HL-60 (cell line): ENCODE data around the gene DGCR8.

Experiments used
- DNase-seq, 2 experiments: peaks; one replicate each; pipeline ENCODE4 v3.0.0-alpha.2; 2010 to 2020; ENCODE audit warnings: low read depth in 1 of 2, low spot score in 1 of 2
- H3K27ac ChIP-seq: fragments of 250-450 bp; sonication (Bioruptor Pico); replicated peaks from 2 replicates; pipeline ENCODE4 v1.5.1; 2020; ENCODE audit warnings: mild to moderate bottlenecking, moderate library complexity
- H3K27me3 ChIP-seq: fragments of 250-450 bp; sonication (Bioruptor Pico); 2 replicates; pipeline ENCODE4 v1.5.1; 2021; ENCODE audit warnings: mild to moderate bottlenecking, moderate library complexity; ENCODE audit not compliant: insufficient read depth, poor library complexity, severe bottlenecking
- H3K4me3 ChIP-seq: replicated peaks from 2 replicates; pipeline ENCODE4 v1.5.1; 2011; ENCODE audit warnings: mild to moderate bottlenecking, control low read depth, low read length; ENCODE audit not compliant: insufficient read depth
- GABPA ChIP-seq: IDR thresholded peaks from 2 replicates; pipeline ENCODE4 v1.6.1; 2012; ENCODE audit warnings: low read depth
- POLR2AphosphoS5 ChIP-seq: IDR thresholded peaks from 2 replicates; pipeline ENCODE4 v1.6.1; 2012; ENCODE audit warnings: low read depth
- SPI1 ChIP-seq: IDR thresholded peaks from 2 replicates; pipeline ENCODE4 v1.6.1; 2012; ENCODE audit warnings: low read depth, mild to moderate bottlenecking, borderline replicate concordance
- TF ChIP-seq, protein P1 (sequence below): IDR thresholded peaks from 2 replicates; pipeline ENCODE4 v1.6.1; 2012; ENCODE audit warnings: low read depth; ENCODE audit not compliant: insufficient replicate concordance
- TF ChIP-seq, protein P2 (sequence below): IDR thresholded peaks from one replicate; pipeline ENCODE4 v1.5.1; 2011; ENCODE audit warnings: low read length, control low read depth, inconsistent platforms; ENCODE audit not compliant: insufficient read depth

Gene DGCR8

DNA sequence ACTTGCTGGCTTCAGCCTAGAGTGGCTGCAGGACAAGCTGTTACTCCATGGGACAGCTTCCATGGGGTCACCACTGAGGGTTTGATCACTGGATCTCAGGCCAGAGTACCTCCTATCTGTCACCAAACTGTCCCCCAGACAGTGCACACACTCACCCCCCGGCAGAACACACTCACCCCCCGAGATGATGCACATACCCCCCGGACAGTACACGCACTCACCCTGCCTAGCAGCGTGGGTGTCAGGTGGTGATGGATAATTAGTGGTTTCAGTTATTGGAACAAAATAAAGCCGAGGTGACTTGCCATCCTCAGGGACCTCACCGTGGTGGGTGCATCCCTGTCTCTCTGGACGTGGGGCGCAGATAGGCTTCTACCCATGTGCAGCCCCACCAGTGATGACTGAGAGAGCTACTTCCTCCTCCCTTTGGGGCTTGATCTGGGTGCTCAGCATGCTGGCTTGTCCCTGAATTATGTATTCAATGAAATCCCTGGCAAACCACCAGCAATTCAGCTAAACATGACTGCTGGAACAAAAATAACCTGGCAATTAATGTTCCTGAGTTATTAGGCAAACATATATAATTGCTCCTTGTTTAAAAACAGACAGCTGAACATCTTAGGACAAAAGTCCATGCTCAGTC is 40.2 kb upstream of the DGCR8 start:
- no peak for TF ChIP-seq SPI1
- TF ChIP-seq, protein P1, sequence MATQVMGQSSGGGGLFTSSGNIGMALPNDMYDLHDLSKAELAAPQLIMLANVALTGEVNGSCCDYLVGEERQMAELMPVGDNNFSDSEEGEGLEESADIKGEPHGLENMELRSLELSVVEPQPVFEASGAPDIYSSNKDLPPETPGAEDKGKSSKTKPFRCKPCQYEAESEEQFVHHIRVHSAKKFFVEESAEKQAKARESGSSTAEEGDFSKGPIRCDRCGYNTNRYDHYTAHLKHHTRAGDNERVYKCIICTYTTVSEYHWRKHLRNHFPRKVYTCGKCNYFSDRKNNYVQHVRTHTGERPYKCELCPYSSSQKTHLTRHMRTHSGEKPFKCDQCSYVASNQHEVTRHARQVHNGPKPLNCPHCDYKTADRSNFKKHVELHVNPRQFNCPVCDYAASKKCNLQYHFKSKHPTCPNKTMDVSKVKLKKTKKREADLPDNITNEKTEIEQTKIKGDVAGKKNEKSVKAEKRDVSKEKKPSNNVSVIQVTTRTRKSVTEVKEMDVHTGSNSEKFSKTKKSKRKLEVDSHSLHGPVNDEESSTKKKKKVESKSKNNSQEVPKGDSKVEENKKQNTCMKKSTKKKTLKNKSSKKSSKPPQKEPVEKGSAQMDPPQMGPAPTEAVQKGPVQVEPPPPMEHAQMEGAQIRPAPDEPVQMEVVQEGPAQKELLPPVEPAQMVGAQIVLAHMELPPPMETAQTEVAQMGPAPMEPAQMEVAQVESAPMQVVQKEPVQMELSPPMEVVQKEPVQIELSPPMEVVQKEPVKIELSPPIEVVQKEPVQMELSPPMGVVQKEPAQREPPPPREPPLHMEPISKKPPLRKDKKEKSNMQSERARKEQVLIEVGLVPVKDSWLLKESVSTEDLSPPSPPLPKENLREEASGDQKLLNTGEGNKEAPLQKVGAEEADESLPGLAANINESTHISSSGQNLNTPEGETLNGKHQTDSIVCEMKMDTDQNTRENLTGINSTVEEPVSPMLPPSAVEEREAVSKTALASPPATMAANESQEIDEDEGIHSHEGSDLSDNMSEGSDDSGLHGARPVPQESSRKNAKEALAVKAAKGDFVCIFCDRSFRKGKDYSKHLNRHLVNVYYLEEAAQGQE = no peak
- no peak for TF ChIP-seq GABPA
- TF ChIP-seq, protein P2, sequence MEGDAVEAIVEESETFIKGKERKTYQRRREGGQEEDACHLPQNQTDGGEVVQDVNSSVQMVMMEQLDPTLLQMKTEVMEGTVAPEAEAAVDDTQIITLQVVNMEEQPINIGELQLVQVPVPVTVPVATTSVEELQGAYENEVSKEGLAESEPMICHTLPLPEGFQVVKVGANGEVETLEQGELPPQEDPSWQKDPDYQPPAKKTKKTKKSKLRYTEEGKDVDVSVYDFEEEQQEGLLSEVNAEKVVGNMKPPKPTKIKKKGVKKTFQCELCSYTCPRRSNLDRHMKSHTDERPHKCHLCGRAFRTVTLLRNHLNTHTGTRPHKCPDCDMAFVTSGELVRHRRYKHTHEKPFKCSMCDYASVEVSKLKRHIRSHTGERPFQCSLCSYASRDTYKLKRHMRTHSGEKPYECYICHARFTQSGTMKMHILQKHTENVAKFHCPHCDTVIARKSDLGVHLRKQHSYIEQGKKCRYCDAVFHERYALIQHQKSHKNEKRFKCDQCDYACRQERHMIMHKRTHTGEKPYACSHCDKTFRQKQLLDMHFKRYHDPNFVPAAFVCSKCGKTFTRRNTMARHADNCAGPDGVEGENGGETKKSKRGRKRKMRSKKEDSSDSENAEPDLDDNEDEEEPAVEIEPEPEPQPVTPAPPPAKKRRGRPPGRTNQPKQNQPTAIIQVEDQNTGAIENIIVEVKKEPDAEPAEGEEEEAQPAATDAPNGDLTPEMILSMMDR = no peak
- TF ChIP-seq POLR2AphosphoS5 = no peak
- no peaks in the 10 kb centered on the region for H3K27me3 ChIP-seq
- no peak overlapping the region for H3K27ac ChIP-seq
- no peak overlapping the region for H3K4me3 ChIP-seq
- DNase-seq = no peak

DNA sequence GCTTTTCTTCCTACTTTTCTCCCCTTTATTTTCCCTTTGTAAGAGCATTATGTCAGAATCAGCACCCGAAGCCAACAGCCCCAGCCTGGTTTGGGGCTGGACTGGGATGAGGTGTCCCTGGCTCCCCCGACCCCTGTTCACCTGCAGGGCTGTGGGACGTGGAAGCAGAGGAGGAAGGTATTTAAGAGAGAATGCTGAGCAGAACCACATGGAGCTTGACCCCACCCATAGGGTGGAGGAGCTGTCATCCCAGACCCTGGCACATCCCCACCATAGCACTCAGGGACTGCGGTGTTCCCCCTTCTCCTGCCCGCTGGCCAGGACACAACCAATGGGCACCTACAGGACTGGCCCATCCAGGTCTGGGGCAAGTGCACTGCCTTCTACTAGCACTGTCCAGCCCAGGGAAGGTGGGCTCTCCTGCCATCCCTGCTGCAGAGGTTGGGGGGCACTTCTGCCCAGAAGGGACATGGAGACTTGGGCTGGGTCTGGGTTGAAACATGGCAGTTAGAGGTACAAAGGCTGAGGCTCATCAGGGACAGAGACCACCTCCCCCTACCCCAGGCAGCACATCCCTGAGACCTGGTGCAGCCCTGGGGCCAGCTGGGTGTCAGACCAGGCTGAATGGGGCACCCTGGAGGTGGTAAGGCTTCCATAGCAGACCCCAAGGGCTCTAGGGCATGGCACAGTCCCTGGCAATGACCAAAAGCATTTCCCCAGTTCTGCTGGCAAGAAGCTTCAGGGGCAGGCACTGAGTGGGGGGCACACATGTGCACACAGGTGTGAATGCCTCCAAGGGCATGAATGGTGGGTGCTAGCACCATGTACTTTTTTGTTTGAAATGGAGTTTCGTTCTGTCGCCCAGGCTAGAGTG is 39.5 kb upstream of the DGCR8 start:
- DNase-seq = no peak
- H3K27me3 ChIP-seq = no peaks in the 10 kb centered on the region
- TF ChIP-seq GABPA (no peak), SPI1 (no peak), POLR2AphosphoS5 (no peak)
- TF ChIP-seq, protein P2 = no peak
- TF ChIP-seq, protein P1 = no peak
- no peak overlapping the region for H3K27ac ChIP-seq
- no peak overlapping the region for H3K4me3 ChIP-seq

DNA sequence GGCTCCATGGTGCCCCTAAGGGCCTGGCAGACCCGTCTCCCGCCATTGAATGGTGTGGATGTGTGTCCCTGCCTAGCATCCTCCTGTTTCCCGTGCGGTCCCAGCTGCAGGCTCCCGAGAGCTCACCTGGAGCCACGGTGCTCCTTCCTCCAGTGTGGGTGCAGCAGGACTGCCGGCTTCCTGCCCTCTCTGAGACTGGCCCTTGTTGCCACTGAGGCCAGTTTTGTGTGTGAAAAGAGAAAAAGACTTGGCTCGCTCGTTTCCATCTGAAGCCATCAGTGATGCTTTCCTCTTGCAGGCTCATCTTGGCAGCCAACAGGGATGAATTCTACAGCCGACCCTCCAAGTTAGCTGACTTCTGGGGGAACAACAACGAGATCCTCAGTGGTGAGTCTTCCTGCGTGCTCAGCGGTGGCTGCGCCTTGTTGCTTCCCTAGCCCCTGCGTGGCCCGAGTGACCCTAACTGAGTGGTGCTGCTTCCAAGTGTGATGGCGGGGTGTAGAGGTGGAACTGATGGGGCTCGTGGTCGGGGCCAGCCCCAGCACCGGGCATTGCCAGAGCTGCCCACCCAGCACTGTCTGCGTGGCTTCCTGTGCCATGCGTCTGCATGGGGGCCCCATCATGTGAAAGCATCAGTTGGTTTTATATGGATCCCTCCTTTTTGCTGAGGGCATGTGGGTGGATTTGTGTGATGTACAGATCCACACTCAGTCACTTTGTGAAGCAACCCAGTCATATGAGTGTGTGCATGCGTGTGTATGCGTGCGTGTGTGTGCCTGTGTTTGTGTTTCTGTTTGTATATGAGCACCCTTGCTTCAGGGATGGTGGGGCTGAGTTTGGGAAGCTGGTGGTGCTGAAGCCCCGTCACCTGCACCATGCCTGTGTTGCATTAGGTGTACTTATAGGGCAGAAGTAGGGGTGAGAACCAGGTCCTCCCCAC is 36.7 kb upstream of the DGCR8 start:
- Histone ChIP-seq H3K27ac (no peak overlapping the region), H3K27me3 (no peaks in the 10 kb centered on the region), H3K4me3 (no peak overlapping the region)
- no peak for TF ChIP-seq SPI1
- TF ChIP-seq, protein P1 = no peak
- no peak for TF ChIP-seq GABPA
- no peak for TF ChIP-seq POLR2AphosphoS5
- TF ChIP-seq, protein P2 = no peak
- DNase-seq = no peak
